Measurements from ENCODE around the gene TSHR.
"Not testable (repeated sequence)": the region's sequence is repeated elsewhere in the genome, so short reads cannot be mapped to it uniquely, and the experiment has no call there.

TSHR gene

DNA sequence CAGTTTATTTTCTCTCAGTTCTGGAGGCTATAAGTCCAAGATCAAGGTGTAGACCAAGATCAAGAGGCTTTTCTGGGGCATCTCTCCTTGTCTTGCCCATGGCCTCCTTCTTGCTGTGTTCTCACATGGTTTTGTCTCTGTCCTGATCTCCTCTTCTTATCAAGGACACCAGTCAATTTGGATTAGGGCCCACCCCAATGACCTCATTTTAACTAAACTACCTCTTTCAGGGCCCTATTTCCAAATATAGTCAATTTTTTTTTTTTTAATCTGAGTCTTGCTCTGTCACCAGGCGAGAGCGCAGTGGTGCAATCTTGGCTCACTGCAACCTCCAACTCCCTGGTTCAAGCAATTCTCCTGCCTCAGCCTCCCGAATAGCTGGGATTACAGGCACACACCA, 50.8 kb downstream of the TSHR start:
- Histone ChIP-seq H3K4me1 (ENCODE audit: insufficient read depth, poor library complexity, severe bottlenecking) (no peaks in the 10 kb centered on the region), H3K4me3 (ENCODE audit: severe bottlenecking) (no peak overlapping the region), H3K36me3 (ENCODE audit: low read depth) (no peaks in the 10 kb centered on the region), H3K27ac (ENCODE audit: poor library complexity, severe bottlenecking) (no peak overlapping the region), H3K27me3 (ENCODE audit: insufficient read depth, poor library complexity, severe bottlenecking) (peaks cover 4% of the 10 kb centered on the region), H3K9me3 (ENCODE audit: severe bottlenecking) (no peaks in the 10 kb centered on the region)
- TF ChIP-seq, protein P1, sequence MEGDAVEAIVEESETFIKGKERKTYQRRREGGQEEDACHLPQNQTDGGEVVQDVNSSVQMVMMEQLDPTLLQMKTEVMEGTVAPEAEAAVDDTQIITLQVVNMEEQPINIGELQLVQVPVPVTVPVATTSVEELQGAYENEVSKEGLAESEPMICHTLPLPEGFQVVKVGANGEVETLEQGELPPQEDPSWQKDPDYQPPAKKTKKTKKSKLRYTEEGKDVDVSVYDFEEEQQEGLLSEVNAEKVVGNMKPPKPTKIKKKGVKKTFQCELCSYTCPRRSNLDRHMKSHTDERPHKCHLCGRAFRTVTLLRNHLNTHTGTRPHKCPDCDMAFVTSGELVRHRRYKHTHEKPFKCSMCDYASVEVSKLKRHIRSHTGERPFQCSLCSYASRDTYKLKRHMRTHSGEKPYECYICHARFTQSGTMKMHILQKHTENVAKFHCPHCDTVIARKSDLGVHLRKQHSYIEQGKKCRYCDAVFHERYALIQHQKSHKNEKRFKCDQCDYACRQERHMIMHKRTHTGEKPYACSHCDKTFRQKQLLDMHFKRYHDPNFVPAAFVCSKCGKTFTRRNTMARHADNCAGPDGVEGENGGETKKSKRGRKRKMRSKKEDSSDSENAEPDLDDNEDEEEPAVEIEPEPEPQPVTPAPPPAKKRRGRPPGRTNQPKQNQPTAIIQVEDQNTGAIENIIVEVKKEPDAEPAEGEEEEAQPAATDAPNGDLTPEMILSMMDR (IDR thresholded peaks at IDR 0.05; ENCODE audit: poor library complexity, severe bottlenecking) = no peak
- ATAC-seq (ENCODE audit: low read depth) (no peak), DNase-seq (ENCODE audit: low spot score) (no peak)

DNA sequence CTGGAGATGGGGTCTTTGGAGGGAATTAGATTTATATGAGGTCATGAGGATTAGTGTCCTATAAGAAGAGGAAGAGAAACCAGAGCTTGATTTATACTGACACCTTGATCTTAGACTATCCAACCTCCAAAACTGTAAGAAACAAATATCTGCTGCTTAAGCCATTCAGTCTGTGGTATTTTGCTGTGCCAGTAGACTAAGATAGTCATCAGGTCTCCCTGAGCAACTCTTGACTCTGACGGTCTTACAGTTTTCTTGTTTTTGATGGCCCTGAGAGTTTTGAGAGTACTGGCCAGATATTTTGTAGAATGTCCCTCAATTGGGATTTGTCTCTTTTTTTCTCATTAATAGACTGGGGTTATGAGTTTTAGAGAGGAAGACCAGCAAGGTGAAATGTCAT, 51.7 kb downstream of the TSHR start:
- Histone ChIP-seq H3K27ac (ENCODE audit: poor library complexity, severe bottlenecking) (no peak overlapping the region), H3K36me3 (ENCODE audit: low read depth) (no peaks in the 10 kb centered on the region), H3K27me3 (ENCODE audit: insufficient read depth, poor library complexity, severe bottlenecking) (peaks cover 4% of the 10 kb centered on the region), H3K9me3 (ENCODE audit: severe bottlenecking) (no peaks in the 10 kb centered on the region), H3K4me3 (ENCODE audit: severe bottlenecking) (no peak overlapping the region), H3K4me1 (ENCODE audit: insufficient read depth, poor library complexity, severe bottlenecking) (no peaks in the 10 kb centered on the region)
- ATAC-seq (ENCODE audit: low read depth) (no peak), DNase-seq (ENCODE audit: low spot score) (no peak)
- TF ChIP-seq, protein P1 (IDR thresholded peaks at IDR 0.05; ENCODE audit: poor library complexity, severe bottlenecking) = no peak

DNA sequence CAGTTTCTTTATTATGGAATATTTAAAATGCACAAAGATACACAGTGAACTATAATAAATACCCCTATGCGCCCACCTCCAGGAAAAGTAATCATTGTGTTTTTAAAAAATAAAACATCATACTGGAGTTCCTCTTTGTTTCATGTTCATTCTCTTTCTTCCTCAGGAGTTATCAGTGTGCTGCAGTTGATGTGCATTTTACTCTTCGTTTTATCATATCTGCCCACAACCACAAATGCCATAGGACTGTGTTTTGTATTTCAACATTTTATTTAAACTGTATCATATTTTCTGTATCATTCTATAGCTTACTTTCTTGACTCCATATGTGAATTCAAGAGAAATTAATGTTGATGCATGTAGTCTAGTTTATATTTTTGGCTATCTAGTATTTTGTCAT, 53.9 kb downstream of the TSHR start:
- Histone ChIP-seq H3K27me3 (ENCODE audit: insufficient read depth, poor library complexity, severe bottlenecking) (peaks cover 4% of the 10 kb centered on the region), H3K27ac (ENCODE audit: poor library complexity, severe bottlenecking) (no peak overlapping the region), H3K9me3 (ENCODE audit: severe bottlenecking) (no peaks in the 10 kb centered on the region), H3K4me3 (ENCODE audit: severe bottlenecking) (no peak overlapping the region), H3K36me3 (ENCODE audit: low read depth) (no peaks in the 10 kb centered on the region), H3K4me1 (ENCODE audit: insufficient read depth, poor library complexity, severe bottlenecking) (no peaks in the 10 kb centered on the region)
- DNase-seq (ENCODE audit: low spot score) (no peak), ATAC-seq (ENCODE audit: low read depth) (no peak)
- TF ChIP-seq, protein P1 (IDR thresholded peaks at IDR 0.05; ENCODE audit: poor library complexity, severe bottlenecking) = no peak

DNA sequence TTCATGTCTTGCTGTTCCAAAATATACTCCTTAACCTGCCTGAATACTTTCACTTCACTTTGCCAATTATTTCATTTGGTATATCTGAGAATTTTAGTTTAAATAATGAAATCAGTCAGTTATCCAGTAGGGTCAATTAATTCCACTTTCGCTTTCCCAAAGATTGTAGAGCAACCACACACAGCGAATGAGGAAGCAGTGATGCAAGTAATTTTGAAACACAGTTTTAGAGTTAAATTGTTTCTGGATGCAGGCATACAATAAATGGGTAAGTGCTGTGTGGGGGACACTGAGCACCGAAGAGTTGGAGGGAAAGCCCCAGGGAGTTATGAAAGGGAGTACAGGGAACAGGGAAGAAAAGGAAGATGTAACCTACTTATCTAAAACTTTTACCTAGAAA, 62.8 kb downstream of the TSHR start:
- Histone ChIP-seq H3K4me1 (ENCODE audit: insufficient read depth, poor library complexity, severe bottlenecking) (no peaks in the 10 kb centered on the region), H3K36me3 (ENCODE audit: low read depth) (no peaks in the 10 kb centered on the region), H3K4me3 (ENCODE audit: severe bottlenecking) (no peak overlapping the region), H3K27me3 (ENCODE audit: insufficient read depth, poor library complexity, severe bottlenecking) (no peaks in the 10 kb centered on the region), H3K9me3 (ENCODE audit: severe bottlenecking) (no peaks in the 10 kb centered on the region), H3K27ac (ENCODE audit: poor library complexity, severe bottlenecking) (no peak overlapping the region)
- DNase-seq (ENCODE audit: low spot score) (no peak), ATAC-seq (ENCODE audit: low read depth) (no peak)
- TF ChIP-seq, protein P1 (IDR thresholded peaks at IDR 0.05; ENCODE audit: poor library complexity, severe bottlenecking) = no peak

DNA sequence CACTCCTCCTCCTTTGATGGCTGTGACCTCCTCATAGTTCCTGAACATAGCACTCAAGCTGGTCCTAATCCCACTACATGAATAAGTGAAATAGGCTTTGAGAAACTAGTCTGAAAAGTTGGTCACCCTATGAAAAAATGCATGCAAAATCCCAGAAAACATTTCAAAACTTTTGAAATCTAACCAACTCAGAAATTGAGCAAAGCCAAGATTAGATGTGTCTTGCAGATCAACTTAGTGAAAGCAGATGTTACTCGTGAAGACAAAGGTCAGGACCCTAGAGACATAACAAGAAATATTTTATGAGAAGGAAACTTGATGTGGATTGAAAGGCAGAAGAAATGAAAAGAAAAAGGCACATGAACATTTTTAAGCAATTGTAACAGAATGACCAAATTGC, 63.3 kb downstream of the TSHR start:
- Histone ChIP-seq H3K4me1 (ENCODE audit: insufficient read depth, poor library complexity, severe bottlenecking) (no peaks in the 10 kb centered on the region), H3K9me3 (ENCODE audit: severe bottlenecking) (no peaks in the 10 kb centered on the region), H3K27me3 (ENCODE audit: insufficient read depth, poor library complexity, severe bottlenecking) (no peaks in the 10 kb centered on the region), H3K27ac (ENCODE audit: poor library complexity, severe bottlenecking) (no peak overlapping the region), H3K4me3 (ENCODE audit: severe bottlenecking) (no peak overlapping the region), H3K36me3 (ENCODE audit: low read depth) (no peaks in the 10 kb centered on the region)
- TF ChIP-seq, protein P1 (IDR thresholded peaks at IDR 0.05; ENCODE audit: poor library complexity, severe bottlenecking) = no peak
- DNase-seq (ENCODE audit: low spot score) (no peak), ATAC-seq (ENCODE audit: low read depth) (no peak)

DNA sequence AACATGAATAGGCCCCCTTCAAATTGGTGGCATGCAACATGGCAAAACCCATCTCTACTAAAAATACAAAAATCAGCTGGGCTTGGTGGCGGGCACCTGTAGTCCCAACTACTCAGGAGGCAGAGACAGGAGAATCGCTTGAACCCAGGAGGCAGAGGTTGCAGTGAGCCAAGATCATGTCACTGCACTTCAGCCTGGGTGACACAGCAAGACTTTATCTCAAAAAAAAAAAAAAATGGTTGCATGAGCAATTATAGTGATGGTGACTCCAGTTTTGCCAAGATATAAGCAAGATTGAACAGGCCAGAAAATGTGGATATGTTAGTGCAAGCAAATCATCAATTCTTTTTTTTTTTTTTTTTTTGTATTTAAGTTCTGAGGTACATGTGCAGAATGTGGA, 63.7 kb downstream of the TSHR start:
- not testable (repeated sequence) for ATAC-seq (ENCODE audit: low read depth); DNase-seq (ENCODE audit: low spot score); H3K27me3 ChIP-seq (ENCODE audit: insufficient read depth, poor library complexity, severe bottlenecking); H3K9me3 ChIP-seq (ENCODE audit: severe bottlenecking); H3K4me3 ChIP-seq (ENCODE audit: severe bottlenecking); H3K4me1 ChIP-seq (ENCODE audit: insufficient read depth, poor library complexity, severe bottlenecking); H3K36me3 ChIP-seq (ENCODE audit: low read depth); H3K27ac ChIP-seq (ENCODE audit: poor library complexity, severe bottlenecking)

All from RWPE2 (cell line).